Measurements from ENCODE around the gene CLDN4. TPM values are rescaled to one million over a fixed set of nuclear protein-coding genes. Genes with fewer than 3 reads are reported as not detected.

Gene CLDN4
- total RNA-seq, 1 donor from 2014 or later: not detected

GRCh38 chr7:73838642-73839041, 7.8 kb downstream of the CLDN4 start:
- Mint-ChIP-seq H3K9me3 (no peaks in the 10 kb centered on the region), H3K27me3 (no peaks in the 10 kb centered on the region), H3K36me3 (ENCODE audit: low read depth) (no peaks in the 10 kb centered on the region), H3K4me3 (no peak overlapping the region), H3K4me1 (peaks cover 4% of the 10 kb centered on the region), H3K27ac (no peak overlapping the region)
- CTCF ChIA-PET: no interaction called here
- DNase-seq: no peak
- intact Hi-C loops (cut with micrococcal nuclease): loop anchor here (2.0 kb wide), 1 partner anchor 16 kb away; no protein-coding TSS in a partner anchor
- POLR2A ChIA-PET: no interaction called here
- ATAC-seq (ENCODE audit: low read depth): no peak
- TF ChIP-seq CTCF (IDR thresholded peaks at IDR 0.05): no peak

- POLR2A ChIA-PET: no interaction called here
- CTCF ChIA-PET: no interaction called here
Measured at GRCh38 chr7:73839290-73839689, 8.5 kb downstream of the CLDN4 start.

GRCh38 chr7:73839743-73840714, 9.2 kb downstream of the CLDN4 start:
- no peaks in the 10 kb centered on the region for H3K9me3 Mint-ChIP-seq
- ATAC-seq (ENCODE audit: low read depth): no peak
- ChIA-PET CTCF (no interaction called here), POLR2A (interaction anchor here (0.6 kb wide), 1 partner anchor 24 kb away, joined by 5 read pairs; no protein-coding TSS in a partner anchor)
- H3K27me3 Mint-ChIP-seq: no peaks in the 10 kb centered on the region
- no peak overlapping the region for H3K27ac Mint-ChIP-seq
- no peak for DNase-seq
- H3K4me1 Mint-ChIP-seq: peaks cover 15% of the 10 kb centered on the region
- TF ChIP-seq CTCF (IDR thresholded peaks at IDR 0.05): no peak
- intact Hi-C loops (cut with micrococcal nuclease): loop anchor here (2.0 to 5.0 kb wide), 3 partner anchors 15 to 173 kb away; partner anchors contain the start of genes ABHD11 and VPS37D
- H3K36me3 Mint-ChIP-seq (ENCODE audit: low read depth): no peaks in the 10 kb centered on the region
- H3K4me3 Mint-ChIP-seq: no peak overlapping the region

More at GRCh38 chr7:73839290-73839689, 8.5 kb downstream of the CLDN4 start:
- intact Hi-C loops (cut with micrococcal nuclease): loop anchor here (2.0 kb wide), 1 partner anchor 16 kb away; no protein-coding TSS in a partner anchor
- H3K27ac Mint-ChIP-seq: no peak overlapping the region
- no peak for TF ChIP-seq CTCF (IDR thresholded peaks at IDR 0.05)
- peaks cover 11% of the 10 kb centered on the region for H3K4me1 Mint-ChIP-seq
- no peak overlapping the region for H3K4me3 Mint-ChIP-seq
- H3K27me3 Mint-ChIP-seq: no peaks in the 10 kb centered on the region
- DNase-seq: no peak
- no peaks in the 10 kb centered on the region for H3K9me3 Mint-ChIP-seq
- H3K36me3 Mint-ChIP-seq (ENCODE audit: low read depth): no peaks in the 10 kb centered on the region
- ATAC-seq (ENCODE audit: low read depth): no peak

- no peak overlapping the region for H3K4me3 Mint-ChIP-seq
- no peak overlapping the region for H3K27ac Mint-ChIP-seq
- no peak for DNase-seq
- no peak for ATAC-seq (ENCODE audit: low read depth)
- TF ChIP-seq CTCF (IDR thresholded peaks at IDR 0.05): no peak
- ChIA-PET CTCF (no interaction called here), POLR2A (interaction anchor here (0.6 kb wide), 1 partner anchor 25 kb away, joined by 5 read pairs; no protein-coding TSS in a partner anchor)
- H3K27me3 Mint-ChIP-seq: no peaks in the 10 kb centered on the region
- intact Hi-C loops (cut with micrococcal nuclease): loop anchor here (5.0 kb wide), 2 partner anchors 104 to 174 kb away; partner anchors contain the start of genes ABHD11 and VPS37D
- no peaks in the 10 kb centered on the region for H3K36me3 Mint-ChIP-seq (ENCODE audit: low read depth)
- H3K9me3 Mint-ChIP-seq: no peaks in the 10 kb centered on the region
- peaks cover 23% of the 10 kb centered on the region for H3K4me1 Mint-ChIP-seq
Measured at GRCh38 chr7:73840715-73841379, 10.1 kb downstream of the CLDN4 start.

Data from activated B cell treated with CpG ODN at 0.5 μM for 24 hours (primary cell).